Islet of Langerhans (tissue), 1 donor: ENCODE data around the gene GRK4.
"Not testable (repeated sequence)": the region's sequence is repeated elsewhere in the genome, so short reads cannot be mapped to it uniquely, and the experiment has no call there.

Experiments
- FAIRE-seq: peaks from one replicate; lab custom pipeline; 2011; peaks lifted over from hg19 to GRCh38; lab: Jason Lieb, UNC

Gene GRK4

DNA sequence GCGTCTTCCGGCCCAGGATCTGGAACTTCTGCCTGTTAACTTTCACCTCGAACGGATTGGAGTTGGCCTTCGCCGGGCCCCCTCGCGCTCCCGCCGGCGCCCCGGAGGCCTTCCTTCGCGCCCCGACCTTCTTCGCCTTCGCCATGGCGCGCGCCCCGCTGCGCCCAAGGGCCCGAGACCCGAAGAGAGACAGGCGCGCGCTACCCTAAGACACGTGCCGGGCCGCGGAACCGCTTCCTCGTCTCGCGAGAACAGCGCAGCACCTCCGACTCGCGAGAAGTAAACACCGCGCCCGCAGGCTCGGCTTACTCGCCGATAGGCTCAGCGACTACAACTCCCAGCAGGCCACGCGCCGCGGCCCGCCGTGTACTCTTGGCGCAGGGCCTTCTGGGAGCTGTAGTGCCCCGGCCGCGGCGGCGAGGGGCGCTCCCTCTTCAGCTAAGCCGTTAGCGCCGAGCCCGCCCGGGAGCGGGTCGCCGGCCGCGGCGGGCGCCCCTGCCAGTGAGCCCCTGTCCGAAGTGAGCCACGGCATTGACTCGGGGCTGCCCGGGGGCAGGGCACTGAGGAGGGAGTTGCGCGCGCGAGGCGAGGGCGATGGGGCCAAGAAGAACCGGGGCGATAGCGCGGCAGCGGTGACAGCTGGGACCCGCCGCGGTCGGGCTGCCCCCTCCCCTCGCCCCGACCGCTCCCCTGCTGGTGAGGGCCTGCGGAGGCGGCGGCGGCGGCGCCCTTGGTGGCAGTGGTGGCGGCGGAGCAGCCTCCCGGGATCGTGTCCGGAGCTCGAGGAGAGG lies at the start of gene GRK4, which contains the start of gene NOP14:
TSS of gene GRK4 (plus strand) at position 397 of the 791 bp plus-strand sequence. CDS start 500 bp downstream, outside the sequence.
TSS of gene NOP14 (minus strand) at position 232 of the 791 bp plus-strand sequence. CDS start at position 145, 87 bp downstream.
- FAIRE-seq, result peak; percentile 58

DNA sequence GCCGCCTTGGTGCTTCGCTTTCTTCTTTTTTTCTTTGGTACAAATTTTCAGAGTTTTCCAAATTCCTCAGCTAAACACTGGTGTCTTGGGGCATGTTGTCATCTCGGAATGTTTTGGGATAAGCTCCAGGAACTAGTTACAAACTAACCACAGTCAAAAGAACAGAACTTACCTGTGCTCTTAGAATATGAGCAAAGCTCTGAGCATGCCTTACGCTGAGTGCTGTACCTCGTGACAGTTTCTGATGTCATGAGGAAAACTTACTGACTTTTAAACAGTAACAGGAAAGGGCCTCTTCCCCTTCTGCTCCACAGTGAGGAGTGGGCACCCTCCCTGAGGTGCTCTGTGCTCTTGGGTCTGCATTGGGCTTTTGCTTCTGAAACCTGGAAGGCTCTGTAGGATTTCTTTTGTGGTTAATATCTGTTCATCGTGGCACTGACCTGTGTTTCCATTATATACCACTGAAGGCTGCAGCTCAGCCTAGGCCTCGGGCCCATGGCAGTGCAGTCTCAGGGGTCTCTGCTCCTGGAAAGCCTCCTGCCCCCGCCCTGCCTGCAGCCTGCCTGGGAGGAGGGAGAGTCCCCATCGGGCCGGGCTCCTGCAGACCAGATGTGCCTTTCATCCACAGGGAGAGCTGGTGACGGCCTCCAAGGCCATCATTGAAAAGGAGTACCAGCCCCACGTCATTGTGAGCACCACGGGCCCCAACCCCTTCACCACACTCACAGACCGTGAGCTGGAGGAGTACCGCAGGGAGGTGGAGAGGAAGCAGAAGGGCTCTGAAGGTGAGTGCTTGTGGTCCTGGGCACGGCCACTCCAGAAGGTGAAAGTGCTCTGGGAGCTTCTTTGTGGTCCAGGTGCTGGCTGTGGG lies 48.9 kb upstream of the GRK4 start:
- no peak for FAIRE-seq

DNA sequence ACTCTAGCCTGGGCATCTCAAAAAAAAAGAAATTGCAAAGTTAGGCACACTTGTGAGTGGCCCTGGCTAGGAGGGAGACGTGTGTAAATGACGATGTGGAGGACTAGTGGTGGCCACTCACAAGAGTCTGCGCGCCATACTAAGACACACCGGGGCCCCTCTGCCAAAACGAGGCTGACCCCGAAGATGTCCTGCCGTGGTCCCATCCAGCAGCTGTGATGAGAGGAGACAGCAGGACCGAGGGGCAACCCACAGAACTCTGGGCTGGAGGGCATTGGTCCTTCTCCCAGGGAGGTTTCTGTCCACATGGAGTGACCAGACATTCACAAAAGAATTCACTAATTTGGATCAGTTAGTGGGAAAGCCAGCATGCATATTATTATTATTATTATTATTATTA lies 47.6 kb upstream of the GRK4 start:
- FAIRE-seq, result no peak

DNA sequence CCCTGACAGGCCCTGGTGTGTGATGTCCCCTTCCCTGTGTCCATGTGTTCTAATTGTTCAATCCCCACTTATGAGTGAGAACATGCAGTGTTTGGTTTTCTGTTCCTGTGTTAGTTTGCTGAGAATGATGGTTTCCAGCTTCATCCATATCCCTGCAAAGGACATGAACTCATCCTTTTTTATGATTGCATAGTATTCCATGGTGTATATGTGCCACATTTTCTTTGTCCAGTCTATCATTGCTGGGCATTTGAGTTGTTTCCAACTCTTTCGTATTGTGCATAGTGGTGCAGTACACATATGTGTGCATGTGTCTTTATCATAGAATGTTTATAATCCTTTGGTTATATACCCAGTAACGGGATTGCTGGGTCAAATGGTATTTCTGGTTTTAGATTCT lies 46.7 kb upstream of the GRK4 start:
- FAIRE-seq, result not testable (repeated sequence)

DNA sequence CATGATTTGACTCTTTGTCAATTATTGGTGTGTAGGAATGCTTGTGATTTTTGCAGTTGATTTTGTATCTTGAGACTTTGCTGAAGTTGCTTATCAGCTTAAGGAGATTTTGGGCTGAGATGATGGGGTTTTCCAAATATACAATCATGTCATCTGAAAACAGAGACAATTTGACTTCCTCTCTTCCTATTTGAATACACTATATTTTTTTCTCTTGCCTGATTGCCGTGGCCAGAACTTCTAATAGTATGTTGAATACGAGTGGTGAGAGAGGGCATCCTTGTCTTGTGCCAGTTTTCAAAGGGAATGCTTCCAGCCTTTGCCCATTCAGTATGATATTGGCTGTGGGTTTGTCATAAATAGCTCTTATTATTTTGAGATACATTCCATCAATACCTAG lies 45.1 kb upstream of the GRK4 start:
- FAIRE-seq, result not testable (repeated sequence)

DNA sequence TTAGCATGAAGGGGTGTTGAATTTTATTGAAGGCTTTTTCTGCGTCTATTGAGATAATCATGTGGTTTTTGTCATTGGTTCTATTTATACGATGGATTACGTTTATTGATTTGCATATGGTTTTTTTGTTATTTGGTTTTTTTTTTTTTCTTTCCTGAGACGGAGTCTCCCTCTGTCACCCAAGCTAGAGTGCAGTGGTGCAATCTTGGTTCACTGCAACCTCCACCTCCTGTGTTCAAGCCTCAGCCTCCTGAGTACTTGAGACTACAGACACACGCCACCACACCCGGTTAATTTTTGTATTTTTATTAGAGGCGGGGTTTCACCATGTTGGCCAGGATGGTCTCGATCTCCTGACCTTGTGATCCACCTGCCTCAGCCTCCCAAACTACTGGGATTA lies 44.7 kb upstream of the GRK4 start:
- FAIRE-seq, result not testable (repeated sequence)

DNA sequence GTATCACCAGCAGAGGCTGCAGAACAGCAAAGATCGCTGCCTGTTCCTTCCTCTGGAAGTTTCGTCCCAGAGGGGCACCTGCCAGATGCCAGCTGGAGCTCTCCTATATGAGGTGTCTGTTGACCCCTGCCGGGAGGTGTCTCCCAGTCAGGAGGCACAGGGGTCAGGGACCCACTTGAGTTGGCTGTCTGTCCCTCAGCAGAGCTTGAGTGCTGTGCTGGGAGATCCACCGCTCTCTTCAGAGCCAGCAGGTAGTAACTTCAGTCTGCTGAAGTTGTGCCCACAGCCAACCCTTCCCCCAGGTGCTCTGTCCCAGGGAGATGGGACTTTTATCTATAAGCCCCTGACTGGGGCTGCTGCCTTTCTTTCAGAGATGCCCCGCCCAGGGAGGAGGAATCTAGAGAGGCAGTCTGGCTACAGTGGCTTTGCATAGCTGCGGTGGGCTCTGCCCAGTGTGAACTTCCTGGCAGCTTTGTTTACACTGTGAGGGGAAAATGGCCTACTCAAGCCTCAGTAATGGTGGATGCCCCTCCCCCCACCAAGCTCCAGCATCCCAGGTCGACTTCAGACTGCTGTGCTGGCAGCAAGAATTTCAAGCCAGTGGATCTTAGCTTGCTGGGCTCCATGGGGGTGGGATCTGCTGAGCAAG lies 40.8 kb upstream of the GRK4 start:
- FAIRE-seq, result not testable (repeated sequence)

DNA sequence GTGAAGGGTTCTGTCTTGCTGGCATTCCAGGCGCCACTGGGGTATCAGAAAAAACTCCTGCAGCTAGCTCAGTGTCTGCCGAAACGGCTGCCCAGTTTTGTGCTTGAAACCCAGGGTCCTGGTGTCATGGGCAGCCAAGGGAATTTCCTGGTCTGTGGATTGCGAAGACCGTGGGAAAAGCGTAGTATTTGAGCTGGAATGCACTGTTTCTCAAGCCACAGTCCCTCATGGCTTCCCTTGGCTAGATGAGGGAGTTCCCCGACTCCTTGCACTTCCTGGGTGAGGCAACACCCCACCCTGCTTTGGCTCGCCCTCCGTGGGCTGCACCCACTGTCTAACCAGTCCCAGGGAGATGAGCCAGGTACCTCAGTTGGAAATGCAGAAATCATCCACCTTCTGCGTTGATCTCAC lies 40.2 kb upstream of the GRK4 start:
- FAIRE-seq, result no peak

DNA sequence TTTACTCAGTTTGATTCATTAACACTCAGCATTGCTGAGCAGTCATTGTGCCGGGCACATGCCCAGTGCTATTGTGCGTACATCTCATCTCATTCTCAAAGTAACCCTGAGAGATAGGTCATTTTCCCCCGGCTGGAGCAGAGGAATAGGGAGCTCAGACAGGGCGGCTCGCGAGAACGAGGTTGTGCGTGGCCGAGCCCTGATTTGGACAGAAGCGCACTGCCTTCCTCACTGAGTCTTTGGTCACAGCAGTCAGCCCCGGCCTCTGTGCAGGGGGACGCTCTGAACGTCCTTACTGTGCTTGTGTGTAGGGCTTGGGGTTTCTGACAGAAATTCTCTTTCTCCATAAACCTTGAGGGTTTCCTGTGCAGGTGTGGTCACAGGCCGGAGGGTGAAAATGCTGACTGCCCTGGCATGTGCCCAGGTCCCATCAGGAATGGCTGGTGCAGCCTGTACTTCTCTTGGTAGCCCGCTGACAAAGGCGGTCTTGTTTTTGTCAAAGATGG lies 39.6 kb upstream of the GRK4 start:
- FAIRE-seq, result no peak

DNA sequence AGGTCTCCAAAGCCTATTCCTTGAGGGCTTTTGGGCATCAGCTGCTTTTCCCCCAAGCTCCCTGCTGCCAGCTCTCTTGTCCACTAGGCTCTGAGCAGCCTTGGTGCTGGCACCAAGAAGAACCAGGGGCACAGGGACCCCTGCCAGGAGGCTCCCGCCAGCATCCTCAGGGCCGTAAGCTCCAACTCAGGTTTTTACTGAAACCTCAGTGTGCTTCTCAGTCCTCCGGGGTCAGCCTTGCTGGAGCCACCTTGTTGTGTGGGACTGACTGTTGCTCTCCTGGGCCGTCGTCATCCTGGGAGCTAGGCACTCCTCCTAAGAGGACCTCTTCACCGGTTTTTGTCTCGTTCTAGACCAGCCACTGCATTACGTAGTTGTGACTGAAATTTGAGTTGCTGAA lies 39.1 kb upstream of the GRK4 start:
- no peak for FAIRE-seq

DNA sequence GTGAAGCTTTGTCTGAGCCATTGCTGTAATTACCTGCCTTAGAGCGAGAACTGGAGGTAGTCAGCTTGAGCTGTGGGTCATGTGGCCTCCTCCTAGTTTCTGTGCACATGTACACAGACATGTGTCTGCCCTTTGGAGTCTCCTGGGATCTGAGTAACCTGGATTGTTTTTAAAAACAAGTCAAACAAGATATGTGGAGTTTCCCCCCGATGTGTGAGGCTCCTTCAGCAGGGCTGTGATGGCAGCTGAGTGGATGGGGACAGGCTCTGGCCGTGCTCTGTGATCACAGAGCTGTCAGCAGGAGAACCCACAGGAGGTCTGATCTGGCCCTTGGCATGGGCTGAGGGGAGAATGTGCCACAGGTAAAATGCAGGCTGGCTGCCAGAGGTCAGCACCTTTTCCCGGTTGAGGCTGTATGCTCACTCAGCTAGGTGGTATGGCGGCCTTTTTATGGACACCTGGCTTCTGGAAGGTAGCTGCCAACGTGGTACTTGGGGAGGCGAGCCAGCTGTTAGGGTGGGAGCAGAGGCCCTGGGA lies 38.5 kb upstream of the GRK4 start:
- no peak for FAIRE-seq

DNA sequence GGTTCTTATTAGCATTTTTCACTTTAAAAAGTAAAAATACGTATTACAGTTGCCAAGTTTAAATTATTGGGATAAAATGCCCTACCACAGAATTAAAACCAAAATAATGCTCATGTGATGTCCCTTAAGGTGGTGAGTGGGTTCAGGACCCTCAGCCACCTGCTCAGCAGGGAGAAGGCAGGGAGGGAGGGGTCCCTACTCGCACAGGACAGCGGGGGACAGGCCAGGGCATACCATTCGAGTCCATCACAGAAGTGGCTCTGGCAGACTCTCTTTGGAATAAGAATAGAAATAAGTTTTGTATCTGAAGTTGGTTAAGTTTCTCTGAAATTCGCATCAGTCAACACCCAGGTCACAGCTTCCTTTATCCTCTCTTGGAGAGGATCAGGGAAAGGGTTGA lies 37.9 kb upstream of the GRK4 start:
- FAIRE-seq, result no peak

DNA sequence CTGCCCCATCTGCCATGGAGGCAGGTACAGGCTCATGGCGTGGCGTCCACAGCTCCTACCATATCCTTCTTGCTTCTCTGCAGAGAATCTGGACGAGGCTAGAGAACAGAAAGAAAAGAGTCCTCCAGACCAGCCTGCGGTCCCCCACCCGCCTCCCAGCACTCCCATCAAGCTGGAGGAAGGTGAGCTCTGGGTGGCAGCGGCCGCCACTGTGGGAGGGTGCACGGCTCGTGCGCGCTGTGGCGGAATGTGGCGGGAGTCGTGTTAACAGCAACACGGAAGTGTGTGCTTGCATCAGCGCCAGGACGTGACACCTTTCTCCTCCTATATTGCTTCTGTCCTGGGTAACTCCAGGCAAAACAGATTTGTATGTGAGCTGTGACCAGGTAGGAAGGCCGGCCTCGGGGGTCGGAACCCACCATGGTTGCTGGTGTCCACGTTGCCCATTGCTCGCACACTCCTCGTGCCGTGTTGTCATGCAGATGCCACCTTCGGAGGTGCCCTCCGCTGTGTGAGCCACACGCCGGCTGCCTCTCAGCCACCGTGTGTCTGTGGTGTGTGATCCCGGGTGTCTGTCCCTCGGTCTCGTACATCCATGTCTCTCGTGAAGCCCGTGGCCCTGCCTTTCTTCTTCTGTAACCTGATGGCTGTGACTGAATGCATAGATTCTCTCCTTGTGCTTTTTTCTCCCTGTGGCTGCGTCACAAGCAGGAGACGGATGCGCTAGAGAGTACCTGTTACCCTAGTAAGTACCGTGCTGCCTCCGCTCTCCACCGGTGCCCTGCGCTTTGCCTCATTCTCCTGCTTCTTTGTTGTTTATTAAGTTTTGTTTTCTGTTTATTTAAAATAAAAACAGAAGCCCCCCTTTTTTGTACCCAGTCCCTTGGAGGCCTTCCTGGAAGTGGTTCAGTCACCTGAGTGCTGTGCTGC lies 37.2 kb upstream of the GRK4 start:
- FAIRE-seq, result no peak

DNA sequence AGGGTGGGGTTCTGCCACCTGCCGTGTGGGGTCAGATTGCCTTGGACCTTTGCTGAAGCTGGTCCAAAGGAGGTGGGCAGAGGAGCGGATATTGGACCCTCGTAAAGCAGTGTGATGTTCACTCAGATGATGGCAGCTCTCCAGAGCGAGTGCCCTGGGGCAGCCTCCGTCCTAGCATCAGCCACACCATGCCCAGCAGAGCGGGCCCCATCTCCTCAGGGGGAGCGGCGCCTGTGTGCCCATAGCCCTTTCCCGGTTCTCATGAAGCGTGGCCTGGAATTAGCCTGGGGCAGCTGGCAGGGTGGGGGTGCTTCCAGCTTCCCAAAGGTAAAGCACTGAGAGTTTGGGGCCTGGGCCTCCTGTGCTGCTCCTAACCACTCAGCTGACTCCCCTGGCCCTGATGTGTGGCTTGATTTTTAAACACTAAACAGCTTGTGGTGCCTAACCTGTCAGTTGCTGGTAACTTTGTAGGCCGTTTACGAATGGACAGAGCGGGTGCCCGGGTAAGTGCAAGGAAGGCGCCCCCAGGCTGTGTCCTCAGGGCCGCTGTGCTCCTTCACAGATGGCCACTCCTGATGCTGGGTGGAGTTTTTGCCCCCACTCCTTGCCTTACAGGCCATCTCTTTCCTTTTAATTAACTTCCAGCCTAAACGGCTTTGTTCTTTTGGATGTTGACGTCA lies 36.2 kb upstream of the GRK4 start:
- no peak for FAIRE-seq

DNA sequence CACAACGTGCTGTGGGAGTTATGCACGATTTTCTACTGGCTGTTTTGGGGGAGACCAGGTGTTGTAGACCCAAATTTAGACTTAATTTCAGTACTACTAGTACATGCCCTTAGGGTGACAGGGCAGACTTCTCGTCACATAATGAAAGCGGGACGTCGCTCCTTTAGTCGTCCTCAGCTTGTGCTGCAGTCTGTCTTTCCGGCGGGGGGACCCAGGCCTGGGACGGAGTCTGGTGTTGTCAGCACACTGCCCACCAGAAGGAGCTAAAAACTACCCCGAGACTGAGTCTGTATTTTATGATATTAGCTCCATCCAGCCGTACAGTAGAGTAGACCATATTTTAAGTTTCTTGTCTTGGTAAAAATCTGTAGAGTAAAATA lies 35.7 kb upstream of the GRK4 start:
- FAIRE-seq, result no peak

DNA sequence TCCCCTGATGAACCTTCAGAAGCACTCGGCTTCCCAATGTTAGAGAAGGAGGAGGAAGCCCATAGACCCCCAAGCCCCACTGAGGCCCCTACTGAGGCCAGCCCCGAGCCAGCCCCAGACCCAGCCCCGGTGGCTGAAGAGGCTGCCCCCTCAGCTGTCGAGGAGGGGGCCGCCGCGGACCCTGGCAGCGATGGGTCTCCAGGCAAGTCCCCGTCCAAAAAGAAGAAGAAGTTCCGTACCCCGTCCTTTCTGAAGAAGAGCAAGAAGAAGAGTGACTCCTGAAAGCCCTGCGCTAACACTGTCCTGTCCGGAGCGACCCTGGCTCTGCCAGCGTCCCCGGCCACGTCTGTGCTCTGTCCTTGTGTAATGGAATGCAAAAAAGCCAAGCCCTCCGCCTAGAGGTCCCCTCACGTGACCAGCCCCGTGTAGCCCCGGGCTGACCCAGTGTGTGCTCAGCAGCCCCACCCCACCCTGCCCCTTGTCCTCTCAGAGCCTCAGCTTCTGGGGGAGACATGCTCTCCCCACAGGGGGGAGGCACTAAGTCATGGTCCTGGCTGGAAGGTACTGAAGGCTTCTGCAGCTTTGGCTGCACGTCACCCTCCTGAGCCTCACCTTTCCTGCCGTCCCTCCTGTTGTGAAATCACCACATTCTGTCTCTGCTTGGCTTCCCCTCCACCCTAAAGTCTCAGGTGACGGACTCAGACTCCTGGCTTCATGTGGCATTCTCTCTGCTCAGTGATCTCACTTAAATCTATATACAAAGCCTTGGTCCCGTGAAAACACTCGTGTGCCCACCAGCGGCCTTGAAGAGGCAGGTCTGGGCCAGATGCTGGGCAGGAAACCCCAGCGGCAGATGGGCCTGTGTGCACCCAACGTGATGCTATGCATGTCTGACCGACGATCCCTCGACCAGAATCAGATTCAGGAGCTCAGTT lies 34.9 kb upstream of the GRK4 start:
- no peak for FAIRE-seq

DNA sequence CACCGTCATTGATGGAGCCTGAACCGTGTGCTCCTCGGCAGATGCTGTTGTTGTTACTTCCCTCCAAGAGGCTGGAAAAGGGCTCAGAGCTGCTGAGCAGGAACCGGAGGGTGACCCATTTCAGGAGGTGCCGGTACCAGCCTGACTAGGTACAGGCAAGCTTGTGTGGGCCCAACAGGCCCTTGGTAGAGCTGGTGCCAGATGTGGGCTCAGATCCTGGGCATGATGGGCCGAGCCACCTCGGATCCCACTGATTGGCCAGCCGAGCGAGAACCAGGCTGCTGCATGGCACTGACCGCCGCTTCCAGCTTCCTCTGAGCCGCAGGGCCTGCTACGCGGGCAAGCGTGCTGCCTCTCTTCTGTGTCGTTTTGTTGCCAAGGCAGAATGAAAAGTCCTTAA lies 33.9 kb upstream of the GRK4 start:
- FAIRE-seq, result no peak

DNA sequence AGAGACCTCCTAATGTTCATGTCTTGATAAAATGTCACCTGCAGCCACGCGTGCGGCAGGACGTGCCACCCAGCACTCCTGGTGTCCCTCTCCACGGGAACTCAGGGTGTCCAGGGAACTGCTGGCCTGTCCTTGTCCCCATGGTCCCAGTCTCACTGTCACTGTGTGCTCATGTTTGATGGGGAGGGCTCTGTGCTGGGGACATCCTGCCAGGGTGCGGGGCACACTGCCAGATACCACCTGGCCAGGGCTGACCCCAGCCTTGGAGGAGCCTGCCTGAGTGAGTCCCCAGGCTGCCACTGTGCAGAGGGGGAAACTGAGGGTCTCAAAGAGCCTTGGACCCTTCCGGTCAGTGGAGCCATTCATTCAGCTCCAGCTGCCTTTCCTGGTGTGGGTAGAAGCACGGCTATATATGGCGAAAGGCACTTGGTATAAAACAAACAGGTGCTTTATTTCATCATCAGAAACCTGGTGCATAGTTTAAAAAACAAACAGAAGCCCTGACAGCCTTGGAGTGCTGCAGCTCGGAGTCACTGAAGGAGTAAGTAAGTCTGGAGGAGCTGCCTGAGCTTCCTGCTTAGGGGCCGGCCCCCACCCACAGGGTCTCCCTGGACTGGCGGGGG lies 33.1 kb upstream of the GRK4 start:
- FAIRE-seq, result peak; percentile 41
